ENCODE results near the gene RANBP3.
A peak's percentile ranks its signal among the peaks of the same experiment; 100 is the strongest.
"Not testable (repeated sequence)": the region's sequence is repeated elsewhere in the genome, so short reads cannot be mapped to it uniquely, and the experiment has no call there.

Gene RANBP3

DNA sequence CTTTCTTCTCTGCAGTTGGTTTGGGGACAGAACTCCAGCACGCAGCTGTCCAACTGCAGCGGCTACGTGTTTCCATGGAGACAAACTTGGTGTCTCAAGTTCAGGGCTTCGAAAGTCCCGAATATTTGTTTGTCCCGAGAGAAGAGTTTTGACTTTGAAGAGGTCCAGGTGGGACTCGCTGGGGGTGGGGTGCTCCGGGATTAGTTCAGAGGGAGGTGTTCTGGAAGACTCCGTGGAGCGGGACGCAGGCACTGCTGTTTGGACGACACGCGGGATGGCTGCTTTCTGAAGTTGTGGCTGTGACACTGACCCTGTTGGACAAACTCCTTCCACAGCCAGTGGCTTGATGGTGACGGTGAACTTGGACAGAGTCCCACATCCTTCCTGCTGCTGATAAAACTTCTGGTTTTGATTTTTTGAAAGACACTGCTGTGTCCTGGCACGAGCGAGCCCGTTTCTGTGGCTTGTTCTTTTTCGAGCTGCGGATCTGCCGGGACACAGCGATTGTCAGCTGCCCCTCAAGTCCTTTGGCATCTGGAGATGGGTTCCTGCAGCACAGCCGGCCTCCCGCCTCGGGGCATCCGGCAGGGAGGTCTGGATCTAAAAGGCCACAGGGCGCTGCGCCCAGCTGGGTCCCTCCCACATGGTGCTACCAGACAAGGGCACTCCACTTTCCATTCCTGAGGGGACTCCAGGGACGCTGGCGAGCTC, 15.9 kb upstream of the RANBP3 start:
- Histone ChIP-seq H3K9me3 (ENCODE audit: control insufficient read depth, insufficient read depth, low read depth, low read length) (0 out of 2 replicates have a peak, but pooled peaks cover 4% of the 10 kb centered on the region), H3K4me1 (ENCODE audit: control insufficient read depth, insufficient read depth, low read length) (peaks cover 13% of the 10 kb centered on the region; the same call in 1 of the 2 replicates), H3K36me3 (ENCODE audit: control insufficient read depth, insufficient read depth, low read length) (no peaks in the 10 kb centered on the region), H3K9ac (ENCODE audit: low read length) (no peak overlapping the region), H3K27ac (ENCODE audit: low read depth, low read length) (no peak overlapping the region), H3K4me3 (ENCODE audit: low read depth, low read length) (no peak overlapping the region), H3K27me3 (ENCODE audit: control insufficient read depth, insufficient read depth, low read length) (no peaks in the 10 kb centered on the region)

DNA sequence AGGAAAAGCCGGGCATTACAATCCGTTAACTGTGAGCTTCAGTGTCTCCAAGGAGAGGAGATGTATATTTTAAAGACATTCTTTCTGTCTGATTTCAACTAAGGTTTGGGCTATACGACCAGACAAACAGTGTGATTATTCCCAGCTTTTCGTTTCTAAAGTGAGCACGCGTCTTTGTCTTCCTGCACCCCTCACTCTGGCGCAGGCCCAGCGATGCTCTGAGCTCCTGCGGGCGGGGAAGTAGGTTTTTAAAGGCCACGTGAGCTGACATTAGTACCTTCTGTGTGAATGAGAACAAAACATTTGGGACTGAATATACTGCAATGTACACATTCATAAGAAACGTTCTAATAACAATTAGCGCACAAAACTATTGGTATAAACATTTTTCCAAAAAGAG, 15.3 kb upstream of the RANBP3 start:
- Histone ChIP-seq H3K4me3 (ENCODE audit: low read depth, low read length) (no peak overlapping the region), H3K9me3 (ENCODE audit: control insufficient read depth, insufficient read depth, low read depth, low read length) (0 out of 2 replicates have a peak, but pooled peaks cover 4% of the 10 kb centered on the region), H3K4me1 (ENCODE audit: control insufficient read depth, insufficient read depth, low read length) (peaks cover 13% of the 10 kb centered on the region; the same call in 1 of the 2 replicates), H3K27me3 (ENCODE audit: control insufficient read depth, insufficient read depth, low read length) (no peaks in the 10 kb centered on the region), H3K27ac (ENCODE audit: low read depth, low read length) (no peak overlapping the region), H3K36me3 (ENCODE audit: control insufficient read depth, insufficient read depth, low read length) (no peaks in the 10 kb centered on the region), H3K9ac (ENCODE audit: low read length) (no peak overlapping the region)

- Histone ChIP-seq H3K9ac (ENCODE audit: low read length) (no peak overlapping the region), H3K36me3 (ENCODE audit: control insufficient read depth, insufficient read depth, low read length) (no peaks in the 10 kb centered on the region), H3K4me3 (ENCODE audit: low read depth, low read length) (no peak overlapping the region), H3K27ac (ENCODE audit: low read depth, low read length) (no peak overlapping the region), H3K4me1 (ENCODE audit: control insufficient read depth, insufficient read depth, low read length) (peaks cover 13% of the 10 kb centered on the region; the same call in 1 of the 2 replicates), H3K27me3 (ENCODE audit: control insufficient read depth, insufficient read depth, low read length) (no peaks in the 10 kb centered on the region), H3K9me3 (ENCODE audit: control insufficient read depth, insufficient read depth, low read depth, low read length) (0 out of 2 replicates have a peak, but pooled peaks cover 4% of the 10 kb centered on the region)
Observed at GRCh38 chr19:5992756-5993155, 14.8 kb upstream of the RANBP3 start.

GRCh38 chr19:5991244-5991838, 13.4 kb upstream of the RANBP3 start:
- Histone ChIP-seq H3K4me3 (ENCODE audit: low read depth, low read length) (no peak overlapping the region), H3K27ac (ENCODE audit: low read depth, low read length) (no peak overlapping the region), H3K27me3 (ENCODE audit: control insufficient read depth, insufficient read depth, low read length) (no peaks in the 10 kb centered on the region), H3K9ac (ENCODE audit: low read length) (no peak overlapping the region), H3K36me3 (ENCODE audit: control insufficient read depth, insufficient read depth, low read length) (no peaks in the 10 kb centered on the region), H3K4me1 (ENCODE audit: control insufficient read depth, insufficient read depth, low read length) (peaks cover 16% of the 10 kb centered on the region; the same call in 1 of the 2 replicates), H3K9me3 (ENCODE audit: control insufficient read depth, insufficient read depth, low read depth, low read length) (0 out of 2 replicates have a peak, but pooled peaks cover 4% of the 10 kb centered on the region)

- Histone ChIP-seq H3K4me1 (ENCODE audit: control insufficient read depth, insufficient read depth, low read length) (peaks cover 18% of the 10 kb centered on the region; the same call in 1 of the 2 replicates), H3K27ac (ENCODE audit: low read depth, low read length) (no peak overlapping the region), H3K36me3 (ENCODE audit: control insufficient read depth, insufficient read depth, low read length) (no peaks in the 10 kb centered on the region), H3K27me3 (ENCODE audit: control insufficient read depth, insufficient read depth, low read length) (no peaks in the 10 kb centered on the region), H3K4me3 (ENCODE audit: low read depth, low read length) (peak overlapping the region; percentile 36; the same call in 1 of the 2 replicates), H3K9me3 (ENCODE audit: control insufficient read depth, insufficient read depth, low read depth, low read length) (0 out of 2 replicates have a peak, but pooled peaks cover 4% of the 10 kb centered on the region), H3K9ac (ENCODE audit: low read length) (no peak overlapping the region)
Observed at GRCh38 chr19:5990289-5990797, 12.4 kb upstream of the RANBP3 start.

DNA sequence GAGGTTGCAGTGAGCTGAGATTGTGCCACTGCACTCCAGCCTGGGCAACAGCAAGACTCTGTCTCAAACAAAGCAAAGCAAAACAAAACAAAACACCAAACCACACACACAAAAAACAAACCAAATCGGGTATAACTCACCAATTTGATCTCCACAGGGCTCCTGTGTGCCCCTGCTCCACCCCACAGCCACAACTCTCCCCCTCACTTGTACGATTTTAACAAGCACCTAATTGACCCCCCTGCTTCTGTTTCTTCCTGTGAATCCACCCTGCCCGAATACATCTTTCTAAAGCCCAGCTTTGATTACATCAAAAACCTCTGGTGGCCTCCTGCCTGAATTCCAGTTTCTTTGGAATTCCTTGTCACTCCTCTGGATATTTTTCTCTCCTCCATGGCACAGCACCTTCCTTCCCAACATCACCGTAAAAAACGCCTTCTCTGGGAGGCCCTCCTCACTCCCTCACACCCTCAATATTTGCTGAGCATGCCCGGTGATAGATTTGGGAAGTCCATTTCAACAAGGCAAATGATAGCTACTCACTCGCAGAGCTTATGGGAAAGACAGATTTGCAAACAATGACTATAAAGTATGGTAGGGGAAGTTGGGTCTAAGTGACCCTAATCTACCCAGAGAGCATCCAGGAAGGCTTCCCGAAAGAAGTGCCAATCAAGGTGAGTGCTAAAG, 11.6 kb upstream of the RANBP3 start:
- no peak overlapping the region for H3K27ac ChIP-seq (ENCODE audit: low read depth, low read length)
- H3K27me3 ChIP-seq (ENCODE audit: control insufficient read depth, insufficient read depth, low read length) = no peaks in the 10 kb centered on the region
- no peak overlapping the region for H3K9ac ChIP-seq (ENCODE audit: low read length)
- peaks cover 18% of the 10 kb centered on the region; the same call in 1 of the 2 replicates for H3K4me1 ChIP-seq (ENCODE audit: control insufficient read depth, insufficient read depth, low read length)
- 0 out of 2 replicates have a peak, but pooled peaks cover 4% of the 10 kb centered on the region for H3K9me3 ChIP-seq (ENCODE audit: control insufficient read depth, insufficient read depth, low read depth, low read length)
- no peak overlapping the region for H3K4me3 ChIP-seq (ENCODE audit: low read depth, low read length)
- no peaks in the 10 kb centered on the region for H3K36me3 ChIP-seq (ENCODE audit: control insufficient read depth, insufficient read depth, low read length)

GRCh38 chr19:5988517-5989387, 10.8 kb upstream of the RANBP3 start:
- H3K9ac ChIP-seq (ENCODE audit: low read length) = no peak overlapping the region
- H3K27me3 ChIP-seq (ENCODE audit: control insufficient read depth, insufficient read depth, low read length) = no peaks in the 10 kb centered on the region
- H3K27ac ChIP-seq (ENCODE audit: low read depth, low read length) = no peak overlapping the region
- H3K4me3 ChIP-seq (ENCODE audit: low read depth, low read length) = no peak overlapping the region
- H3K4me1 ChIP-seq (ENCODE audit: control insufficient read depth, insufficient read depth, low read length) = peaks cover 14% of the 10 kb centered on the region; the same call in 1 of the 2 replicates
- H3K36me3 ChIP-seq (ENCODE audit: control insufficient read depth, insufficient read depth, low read length) = no peaks in the 10 kb centered on the region
- 0 out of 2 replicates have a peak, but pooled peaks cover 4% of the 10 kb centered on the region for H3K9me3 ChIP-seq (ENCODE audit: control insufficient read depth, insufficient read depth, low read depth, low read length)

DNA sequence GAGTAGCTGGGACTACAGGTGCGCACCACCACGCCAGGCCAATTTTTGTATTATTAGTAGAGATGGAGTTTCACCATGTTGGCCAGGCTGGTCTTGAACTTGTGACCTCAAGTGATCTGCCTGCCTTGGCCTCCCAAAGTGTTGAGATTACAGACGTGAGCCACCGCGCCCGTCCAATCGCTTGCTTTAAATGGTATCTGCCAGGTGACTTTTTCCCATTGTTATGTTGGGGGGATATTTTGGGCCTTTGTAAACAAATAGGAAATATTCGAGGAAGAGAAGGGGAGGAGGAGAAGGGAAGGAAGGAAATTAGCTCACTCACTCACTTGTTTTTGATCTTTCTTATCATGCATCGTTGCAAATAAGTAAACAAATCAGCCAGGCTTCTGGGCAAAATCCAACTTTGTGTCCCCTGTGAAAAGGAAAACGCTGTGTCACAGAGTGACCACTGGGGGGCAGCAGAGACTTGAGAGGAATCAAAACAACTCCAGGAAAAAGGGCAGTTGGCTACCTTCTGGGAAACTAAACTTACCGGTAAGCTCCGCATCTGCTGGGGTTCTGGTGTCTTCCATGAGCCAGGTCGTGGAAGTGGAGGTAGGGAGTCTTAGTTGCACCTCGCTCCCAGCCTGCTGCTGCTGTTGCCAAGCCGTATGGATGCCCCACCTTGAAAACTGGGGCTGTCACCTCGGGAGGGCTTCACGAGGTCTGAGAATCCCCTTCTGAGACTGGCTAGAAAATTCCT, 9.3 kb upstream of the RANBP3 start:
- Histone ChIP-seq H3K4me3 (ENCODE audit: low read depth, low read length) (no peak overlapping the region), H3K9ac (ENCODE audit: low read length) (no peak overlapping the region), H3K9me3 (ENCODE audit: control insufficient read depth, insufficient read depth, low read depth, low read length) (0 out of 2 replicates have a peak, but pooled peaks cover 4% of the 10 kb centered on the region), H3K27ac (ENCODE audit: low read depth, low read length) (no peak overlapping the region), H3K4me1 (ENCODE audit: control insufficient read depth, insufficient read depth, low read length) (peaks cover 13% of the 10 kb centered on the region; the same call in 1 of the 2 replicates), H3K27me3 (ENCODE audit: control insufficient read depth, insufficient read depth, low read length) (no peaks in the 10 kb centered on the region), H3K36me3 (ENCODE audit: control insufficient read depth, insufficient read depth, low read length) (no peaks in the 10 kb centered on the region)

GRCh38 chr19:5985837-5986236, 7.9 kb upstream of the RANBP3 start:
- H3K27ac ChIP-seq (ENCODE audit: low read depth, low read length); H3K9ac ChIP-seq (ENCODE audit: low read length): not testable (repeated sequence)
- peaks cover 13% of the 10 kb centered on the region; the same call in 1 of the 2 replicates for H3K4me1 ChIP-seq (ENCODE audit: control insufficient read depth, insufficient read depth, low read length)

More at GRCh38 chr19:5985837-5986236, 7.9 kb upstream of the RANBP3 start:
- H3K4me3 ChIP-seq (ENCODE audit: low read depth, low read length); H3K27me3 ChIP-seq (ENCODE audit: control insufficient read depth, insufficient read depth, low read length); H3K9me3 ChIP-seq (ENCODE audit: control insufficient read depth, insufficient read depth, low read depth, low read length); H3K36me3 ChIP-seq (ENCODE audit: control insufficient read depth, insufficient read depth, low read length): not testable (repeated sequence)
